K562 (cell line): ENCODE measurements around the gene KRTAP4-7. TPM values are rescaled to one million over a fixed set of nuclear protein-coding genes. Genes with fewer than 3 reads are reported as not detected.

Source experiments
- ATAC-seq: fragments of 200-7000 bp; cut with Tn5 transposase; 3 replicates; pipeline ENCODE4 v1.9.1; 2020; ENCODE audit warnings: moderate library complexity
- BruUV-seq: library from RNA; stranded (reverse); fragments of 400-500 nt; replicated peaks from 2 replicates; lab custom pipeline; 2021; lab: Mats Ljungman, UMichigan
- CTCF ChIA-PET: fragments of 300-600 bp; formaldehyde crosslinking; extraction: SDS; loops from one replicate; lab custom pipeline; 2021; ENCODE audit warnings: low intra/inter-chr PET ratio; lab: Yijun Ruan, JAX
- POLR2A ChIA-PET: fragments of 300-600, 350-650 bp; sonication (Branson Sonifier 250); formaldehyde crosslinking; extraction: SDS; loops from one replicate; lab custom pipeline; 2021; ENCODE audit warnings: antibody characterized with exemption, inconsistent platforms; lab: Yijun Ruan, JAX
- DNase-seq, 4 experiments: peaks; one replicate each; pipeline versions ENCODE4 v3.0.0 to v3.0.0-alpha.2; 2011 to 2018; ENCODE audit warnings: low spot score in 3 of 4, mixed read lengths in 3 of 4; ENCODE audit errors: extremely low read depth in 1 of 4
- FAIRE-seq: peaks from 2 replicates; lab custom pipeline; 2011; peaks lifted over from hg19 to GRCh38; lab: Jason Lieb, UNC
- H2AFZ ChIP-seq: 2 replicates; pipeline ENCODE4 v1.6.0; 2011; ENCODE audit warnings: low read depth, low read length, control low read depth, inconsistent platforms
- H3K27ac ChIP-seq: fragments of 200-600 bp; 3 replicates; pipeline ENCODE4 v1.8.0; 2011; ENCODE audit warnings: low read depth, mild to moderate bottlenecking, control low read depth, inconsistent platforms, low read length, moderate library complexity, mixed read lengths; ENCODE audit errors: extremely low read depth
- H3K27me3 ChIP-seq, 2 experiments: fragments of 300-600 bp in 1 of 2; 2 replicates in 1 of 2; 3 replicates in 1 of 2; pipeline versions ENCODE4 v1.6.0 to v1.8.0; 2011; ENCODE audit warnings: inconsistent platforms in 2 of 2, low read length in 2 of 2, mild to moderate bottlenecking in 1 of 2, mixed read lengths in 1 of 2, moderate library complexity in 1 of 2; ENCODE audit not compliant: control insufficient read depth in 2 of 2, insufficient read depth in 2 of 2
- H3K36me3 ChIP-seq: fragments of 300-600 bp; 3 replicates; pipeline ENCODE4 v1.8.0; 2011; ENCODE audit warnings: mild to moderate bottlenecking, low read length, inconsistent platforms; ENCODE audit not compliant: control insufficient read depth, insufficient read depth
- H3K4me1 ChIP-seq, 2 experiments: fragments of 200-600 bp in 1 of 2; replicated peaks in 1 of 2; 2 replicates in 1 of 2; 3 replicates in 1 of 2; pipeline versions ENCODE4 v1.5.1 to v1.8.0; 2011; ENCODE audit warnings: inconsistent platforms in 2 of 2, low read length in 2 of 2, mild to moderate bottlenecking in 1 of 2, mixed read lengths in 1 of 2, moderate library complexity in 1 of 2; ENCODE audit not compliant: control insufficient read depth in 2 of 2, insufficient read depth in 2 of 2
- H3K4me2 ChIP-seq: 2 replicates; pipeline ENCODE4 v1.6.1; 2011; ENCODE audit warnings: low read length, control low read depth, inconsistent platforms, mixed read lengths; ENCODE audit not compliant: insufficient read depth
- H3K4me3 ChIP-seq: fragments of 200-600 bp; sonication (generic), shearing (Covaris generic); 2 replicates; pipeline ENCODE4 v1.5.1; 2016; ENCODE audit warnings: control low read depth, inconsistent platforms
- H3K79me2 ChIP-seq: fragments of 200-600 bp; 3 replicates; pipeline ENCODE4 v1.8.0; 2011; ENCODE audit warnings: low read length, inconsistent platforms; ENCODE audit not compliant: control insufficient read depth, insufficient read depth
- H3K9ac ChIP-seq, 2 experiments: 2 replicates each; pipeline versions ENCODE4 v1.6.0 to v1.6.1; 2011; ENCODE audit warnings: low read depth in 2 of 2, low read length in 2 of 2, control low read depth in 1 of 2, inconsistent platforms in 1 of 2, mild to moderate bottlenecking in 1 of 2, mixed read lengths in 1 of 2; ENCODE audit not compliant: insufficient read depth in 1 of 2
- H3K9me1 ChIP-seq: one replicate; pipeline ENCODE4 v1.6.0; 2011; ENCODE audit warnings: inconsistent platforms, mild to moderate bottlenecking, low read length, moderate library complexity; ENCODE audit not compliant: control insufficient read depth, insufficient read depth
- H3K9me3 ChIP-seq: replicated peaks from 2 replicates; pipeline ENCODE4 v1.5.1; 2011; ENCODE audit warnings: low read depth, low read length, inconsistent platforms; ENCODE audit not compliant: control insufficient read depth, insufficient read depth
- H4K20me1 ChIP-seq: replicated peaks from 2 replicates; pipeline ENCODE4 v1.6.1; 2011; ENCODE audit warnings: low read length, inconsistent platforms, mixed read lengths; ENCODE audit not compliant: control insufficient read depth, insufficient read depth
- ELF1 ChIP-seq: fragments of 200-800 bp; sonication (Bioruptor generic); IDR thresholded peaks from 2 replicates; pipeline ENCODE4 v1.6.1; 2016; ENCODE audit warnings: missing genetic modification characterization, missing compliant biosample characterization
- ELK3 ChIP-seq: fragments of 450-650 bp; formaldehyde crosslinking; IDR thresholded peaks from 2 replicates; pipeline ENCODE4 v1.4.0; 2020; ENCODE audit warnings: mild to moderate bottlenecking
- MEIS2 ChIP-seq: fragments of 450-650 bp; IDR thresholded peaks from 2 replicates; pipeline ENCODE4 v1.6.1; 2014; ENCODE audit warnings: mild to moderate bottlenecking; ENCODE audit not compliant: partially characterized antibody
- NFRKB ChIP-seq: fragments of 450-650 bp; IDR thresholded peaks from 2 replicates; pipeline ENCODE4 v1.6.1; 2016; ENCODE audit warnings: low read depth
- NFYB ChIP-seq: IDR thresholded peaks from 2 replicates; pipeline ENCODE4 v1.6.1; 2011; ENCODE audit warnings: mild to moderate bottlenecking, moderate library complexity; ENCODE audit not compliant: insufficient read length; ENCODE audit errors: extremely low read depth
- SIX5 ChIP-seq, 2 experiments: IDR thresholded peaks; 2 replicates each; pipeline ENCODE4 v1.6.1; 2011; ENCODE audit warnings: low read length in 2 of 2, borderline replicate concordance in 1 of 2, low read depth in 1 of 2, mild to moderate bottlenecking in 1 of 2, moderate library complexity in 1 of 2; ENCODE audit not compliant: insufficient read depth in 1 of 2
- SMAD3 ChIP-seq: fragments of 450-650 bp; formaldehyde crosslinking; conservative IDR thresholded peaks from 2 replicates; pipeline ENCODE4 v1.4.0; 2020; ENCODE audit warnings: mild to moderate bottlenecking
- SP2 ChIP-seq: IDR thresholded peaks from 2 replicates; pipeline ENCODE4 v1.6.1; 2011; ENCODE audit warnings: mild to moderate bottlenecking, low read depth, low read length, moderate library complexity; ENCODE audit not compliant: poor library complexity, severe bottlenecking; ENCODE audit errors: extremely low read depth
- TAF15 ChIP-seq: fragments of 200-400 bp; formaldehyde crosslinking; IDR thresholded peaks from 2 replicates; pipeline ENCODE4 v1.6.1; 2017; ENCODE audit warnings: mild to moderate bottlenecking, low read depth, low read length, moderate library complexity
- TGIF2 ChIP-seq: sonication (generic); formaldehyde crosslinking; IDR thresholded peaks from 2 replicates; pipeline ENCODE4 v1.8.1; 2022; ENCODE audit warnings: mild to moderate bottlenecking, missing genetic modification reagents, moderate library complexity
- USF2 ChIP-seq: sonication (generic); formaldehyde crosslinking; IDR thresholded peaks from 2 replicates; pipeline ENCODE4 v1.5.0; 2020; ENCODE audit warnings: missing genetic modification reagents
- ZNF133 ChIP-seq: fragments of 250-450 bp; sonication (Bioruptor Pico); IDR thresholded peaks from 2 replicates; pipeline ENCODE4 v1.4.0; 2020; ENCODE audit warnings: mild to moderate bottlenecking
- ZNF280B ChIP-seq: fragments of 250-450 bp; sonication (Bioruptor Pico); IDR thresholded peaks from 2 replicates; pipeline ENCODE4 v1.5.1; 2021; ENCODE audit warnings: mild to moderate bottlenecking
- ZNF785 ChIP-seq: fragments of 250-450 bp; sonication (Bioruptor Pico); IDR thresholded peaks from 2 replicates; pipeline ENCODE4 v1.4.0; 2020; ENCODE audit warnings: mild to moderate bottlenecking
- WGBS: fragments of 100-300 bp; shearing (Covaris generic); methylation state at CpG from one replicate; pipeline ENCODE4 v1.1.6; 2016; ENCODE audit warnings: low coverage, mixed read lengths; ENCODE audit not compliant: insufficient coverage; ENCODE audit errors: missing lambda C conversion rate; 5-methylcytosine and 5-hydroxymethylcytosine counted together
- in situ Hi-C: fragments of 300-500 bp; cut with MboI; formaldehyde crosslinking; loops from 4 replicates; pipeline ENCODE4 v1.15.0; 2018; ENCODE audit warnings: inconsistent platforms, mixed read lengths
- intact Hi-C: fragments of 100-400 bp; cut with micrococcal nuclease; formaldehyde crosslinking; loops from 2 replicates; pipeline ENCODE4 v1.14.2; 2022
- polyA plus RNA-seq, 8 experiments: library from polyadenylated mRNA; depleted of rRNA in 4 of 8; stranded (reverse) in 5 of 8; unstranded in 3 of 8; fragments of >200 nt; fragmentation: Nextera tagmentation in 2 of 8; fragmentation: Illumina TruSeq in 1 of 8; extraction: Ambion mirVana in 2 of 8; extraction: Trizol in 1 of 8; gene quantifications; 2 replicates each; pipeline versions ENCODE4 v1.2.1 to v1.2.3, GENCODE V29; 2011 to 2014; ENCODE audit warnings: inconsistent platforms in 1 of 8, missing spikeins in 1 of 8
- total RNA-seq, 7 experiments: library from RNA; depleted of rRNA in 6 of 7; stranded (reverse); fragments of >200 nt in 6 of 7; fragmentation: Illumina TruSeq in 2 of 7; extraction: Trizol in 2 of 7; gene quantifications; 2 replicates each; pipeline versions ENCODE4 v1.2.1 to v1.2.3, GENCODE V29; 2011 to 2021; ENCODE audit warnings: low replicate concordance in 1 of 7

The KRTAP4-7 gene
- total and polyA plus RNA-seq, 9 of the 15 experiments (the other 6 are each of a cell fraction or from before 2014, with no cell fraction given): not detected

GRCh38 chr17:41063449-41063848, 20.5 kb upstream of the KRTAP4-7 start:
- Histone ChIP-seq H4K20me1 (no peaks in the 10 kb centered on the region; the same call in 1 of the 2 replicates), H3K27me3 (peaks cover 0 to 4% of the 10 kb centered on the region in 2 experiments; a peak in 2 of 5 replicates), H3K9me1 (no peaks in the 10 kb centered on the region), H2AFZ (no peak overlapping the region), H3K4me1 (peaks cover 0 to 5% of the 10 kb centered on the region in 2 experiments; a peak in 2 of 5 replicates), H3K4me3 (no peak overlapping the region), H3K9ac (no peak overlapping the region), H3K36me3 (no peaks in the 10 kb centered on the region), H3K9me3 (no peaks in the 10 kb centered on the region), H3K79me2 (no peaks in the 10 kb centered on the region), H3K4me2 (no peak overlapping the region), H3K27ac (no peak overlapping the region)
- ATAC-seq: no peak
- WGBS: 0% methylated on average over 4 of the region's 4 CpGs
- in situ Hi-C loops: no loop called here
- DNase-seq: no peak
- CTCF ChIA-PET: no interaction called here
- no TSS peak for BruUV-seq
- POLR2A ChIA-PET: no interaction called here
- no peak for TF ChIP-seq ELF1 (tag)
- no peak for TF ChIP-seq TAF15
- TF ChIP-seq SIX5 (IDR thresholded peaks at IDR 0.05; ENCODE audit: borderline replicate concordance in 1 of 2, insufficient read depth in 1 of 2, low read depth in 1 of 2, low read length in 2 of 2): no peak
- no peak for TF ChIP-seq NFYB
- no peak for FAIRE-seq
- intact Hi-C loops: no loop called here

GRCh38 chr17:41064301-41064700, 19.6 kb upstream of the KRTAP4-7 start:
- Histone ChIP-seq H3K79me2 (no peaks in the 10 kb centered on the region), H3K27ac (no peak overlapping the region), H3K27me3 (peaks cover 0 to 4% of the 10 kb centered on the region in 2 experiments; a peak in 2 of 5 replicates), H3K9me3 (no peaks in the 10 kb centered on the region), H3K36me3 (no peaks in the 10 kb centered on the region), H4K20me1 (no peaks in the 10 kb centered on the region; the same call in 1 of the 2 replicates), H3K9ac (no peak overlapping the region), H3K4me3 (no peak overlapping the region), H3K4me2 (no peak overlapping the region), H3K9me1 (no peaks in the 10 kb centered on the region), H3K4me1 (peaks cover 0 to 5% of the 10 kb centered on the region in 2 experiments; a peak in 2 of 5 replicates), H2AFZ (no peak overlapping the region)
- no peak for DNase-seq
- ChIA-PET POLR2A (no interaction called here), CTCF (no interaction called here)
- in situ Hi-C loops: no loop called here
- 0% methylated on average over 1 of the region's 1 CpG for WGBS
- FAIRE-seq: no peak
- BruUV-seq: no TSS peak
- ATAC-seq: no peak
- intact Hi-C loops: no loop called here
- TF ChIP-seq TGIF2 (CRISPR knock-in tag): no peak
- no peak for TF ChIP-seq ZNF785
- TF ChIP-seq NFRKB: no peak
- TF ChIP-seq SMAD3: no peak
- TF ChIP-seq ZNF280B (CRISPR knock-in tag): no peak
- no peak for TF ChIP-seq ELK3 (CRISPR knock-in tag)
- TF ChIP-seq SP2: no peak
- TF ChIP-seq MEIS2: no peak
- no peak for TF ChIP-seq USF2 (CRISPR knock-in tag)
- TF ChIP-seq ZNF133 (CRISPR knock-in tag): no peak
